WTC11 (cell line): ENCODE results near the gene ISG15. TPM values are rescaled to one million over a fixed set of nuclear protein-coding genes. Genes with fewer than 3 reads are reported as not detected.

Source experiments
- ATAC-seq: fragments of 200-7000 bp; cut with Tn5 transposase; 2 replicates; pipeline ENCODE4 v1.10.0; 2021; ENCODE audit warnings: mild to moderate bottlenecking, moderate library complexity
- CTCF ChIA-PET: fragments of 300-600 bp; sonication (Branson Sonifier 250); formaldehyde crosslinking; loops from one replicate; lab custom pipeline; 2021; ENCODE audit warnings: antibody characterized with exemption; lab: Charles Lee
- POLR2A ChIA-PET: fragments of 350-600 bp; sonication (Branson Sonifier 250); formaldehyde crosslinking; loops from one replicate; lab custom pipeline; 2021; ENCODE audit warnings: antibody characterized with exemption; lab: Charles Lee
- DNase-seq: peaks from one replicate; pipeline ENCODE4 v3.0.0; 2021; ENCODE audit warnings: low spot score
- H3K27ac Mint-ChIP-seq: 2 replicates; pipeline ENCODE4 v1.8.0; 2021; ENCODE audit warnings: mixed read lengths
- H3K27me3 Mint-ChIP-seq: 2 replicates; pipeline ENCODE4 v1.8.0; 2021; ENCODE audit warnings: low read depth, mild to moderate bottlenecking, moderate library complexity, mixed read lengths
- H3K36me3 Mint-ChIP-seq: 2 replicates; pipeline ENCODE4 v1.8.0; 2021; ENCODE audit warnings: mixed read lengths
- H3K4me1 Mint-ChIP-seq: 2 replicates; pipeline ENCODE4 v1.8.0; 2022; ENCODE audit warnings: mixed read lengths
- H3K4me3 Mint-ChIP-seq: 2 replicates; pipeline ENCODE4 v1.8.0; 2021; ENCODE audit warnings: mild to moderate bottlenecking, moderate library complexity, mixed read lengths
- H3K9me3 Mint-ChIP-seq: 2 replicates; pipeline ENCODE4 v1.8.0; 2021; ENCODE audit warnings: mixed read lengths
- ATF1 ChIP-seq: sonication (generic); formaldehyde crosslinking; IDR thresholded peaks from 2 replicates; pipeline ENCODE4 v1.8.1; 2023; ENCODE audit warnings: mild to moderate bottlenecking, moderate library complexity, missing genetic modification reagents
- CREB1 ChIP-seq: sonication (generic); formaldehyde crosslinking; IDR thresholded peaks from 2 replicates; pipeline ENCODE4 v1.8.0; 2023; ENCODE audit warnings: mild to moderate bottlenecking, missing genetic modification reagents
- JAZF1 ChIP-seq: fragments of 250-450 bp; sonication (Bioruptor Pico); IDR thresholded peaks from 2 replicates; pipeline ENCODE4 v1.9.0; 2021; ENCODE audit warnings: moderate library complexity, mild to moderate bottlenecking, inconsistent platforms
- JUN ChIP-seq: sonication (generic); formaldehyde crosslinking; IDR thresholded peaks from 2 replicates; pipeline ENCODE4 v1.8.0; 2023; ENCODE audit warnings: mild to moderate bottlenecking, missing genetic modification reagents
- KAT7 ChIP-seq: sonication (generic); formaldehyde crosslinking; IDR thresholded peaks from 2 replicates; pipeline ENCODE4 v1.8.1; 2023; ENCODE audit warnings: missing genetic modification reagents, mild to moderate bottlenecking, borderline replicate concordance
- MXD4 ChIP-seq: fragments of 250-450 bp; sonication (Bioruptor Pico); IDR thresholded peaks from 2 replicates; pipeline ENCODE4 v1.8.0; 2021; ENCODE audit warnings: mild to moderate bottlenecking, moderate library complexity, borderline replicate concordance
- NFATC4 ChIP-seq: fragments of 250-450 bp; sonication (Bioruptor Pico); IDR thresholded peaks from 2 replicates; pipeline ENCODE4 v1.9.0; 2021; ENCODE audit warnings: mild to moderate bottlenecking
- NR2C2 ChIP-seq: sonication (generic); formaldehyde crosslinking; IDR thresholded peaks from 2 replicates; pipeline ENCODE4 v1.8.0; 2022; ENCODE audit warnings: mild to moderate bottlenecking, missing genetic modification reagents
- OVOL2 ChIP-seq: fragments of 250-450 bp; sonication (Bioruptor Pico); IDR thresholded peaks from 2 replicates; pipeline ENCODE4 v1.9.0; 2021; ENCODE audit warnings: mild to moderate bottlenecking, borderline replicate concordance
- RELA ChIP-seq: sonication (generic); formaldehyde crosslinking; IDR thresholded peaks from 2 replicates; pipeline ENCODE4 v1.8.1; 2022; ENCODE audit warnings: missing genetic modification reagents, mild to moderate bottlenecking, borderline replicate concordance
- SMAD3 ChIP-seq: sonication (generic); formaldehyde crosslinking; IDR thresholded peaks from 2 replicates; pipeline ENCODE4 v1.8.0; 2022; ENCODE audit warnings: missing genetic modification reagents, mild to moderate bottlenecking, borderline replicate concordance
- STAT6 ChIP-seq: sonication (generic); formaldehyde crosslinking; conservative IDR thresholded peaks from 2 replicates; pipeline ENCODE4 v1.8.1; 2023; ENCODE audit warnings: mild to moderate bottlenecking, low read depth, missing genetic modification reagents, moderate library complexity
- ZNF138 ChIP-seq: sonication (generic); formaldehyde crosslinking; conservative IDR thresholded peaks from 2 replicates; pipeline ENCODE4 v1.8.1; 2022; ENCODE audit warnings: mild to moderate bottlenecking, moderate library complexity, missing genetic modification reagents
- ZNF219 ChIP-seq: sonication (generic); formaldehyde crosslinking; IDR thresholded peaks from 2 replicates; pipeline ENCODE4 v1.8.0; 2023; ENCODE audit warnings: missing genetic modification reagents, mild to moderate bottlenecking, borderline replicate concordance
- ZNF317 ChIP-seq: sonication (generic); formaldehyde crosslinking; IDR thresholded peaks from 2 replicates; pipeline ENCODE4 v1.8.1; 2023; ENCODE audit warnings: low read depth, mild to moderate bottlenecking, moderate library complexity, missing genetic modification reagents, borderline replicate concordance
- total RNA-seq: library from RNA; stranded (reverse); gene quantifications from 3 replicates; pipeline ENCODE4 v1.2.3, GENCODE V29; 2021
- TF ChIP-seq, protein P1 (sequence below): sonication (generic); formaldehyde crosslinking; IDR thresholded peaks from 2 replicates; pipeline ENCODE4 v1.8.0; 2022; ENCODE audit warnings: mild to moderate bottlenecking, missing genetic modification reagents
- TF ChIP-seq, protein P2 (sequence below): sonication (generic); formaldehyde crosslinking; IDR thresholded peaks from 2 replicates; pipeline ENCODE4 v1.8.0; 2022; ENCODE audit warnings: mild to moderate bottlenecking, missing genetic modification reagents
- TF ChIP-seq, protein P3 (sequence below): sonication (generic); formaldehyde crosslinking; IDR thresholded peaks from 2 replicates; pipeline ENCODE4 v1.8.0; 2023; ENCODE audit warnings: mild to moderate bottlenecking, missing genetic modification reagents

The ISG15 gene
- total RNA-seq, 1 experiment from 2014 or later = 29.5 TPM

GRCh38 chr1:973459-974292 is 39.6 kb upstream of the ISG15 start (continued):
- TF ChIP-seq, protein P1, sequence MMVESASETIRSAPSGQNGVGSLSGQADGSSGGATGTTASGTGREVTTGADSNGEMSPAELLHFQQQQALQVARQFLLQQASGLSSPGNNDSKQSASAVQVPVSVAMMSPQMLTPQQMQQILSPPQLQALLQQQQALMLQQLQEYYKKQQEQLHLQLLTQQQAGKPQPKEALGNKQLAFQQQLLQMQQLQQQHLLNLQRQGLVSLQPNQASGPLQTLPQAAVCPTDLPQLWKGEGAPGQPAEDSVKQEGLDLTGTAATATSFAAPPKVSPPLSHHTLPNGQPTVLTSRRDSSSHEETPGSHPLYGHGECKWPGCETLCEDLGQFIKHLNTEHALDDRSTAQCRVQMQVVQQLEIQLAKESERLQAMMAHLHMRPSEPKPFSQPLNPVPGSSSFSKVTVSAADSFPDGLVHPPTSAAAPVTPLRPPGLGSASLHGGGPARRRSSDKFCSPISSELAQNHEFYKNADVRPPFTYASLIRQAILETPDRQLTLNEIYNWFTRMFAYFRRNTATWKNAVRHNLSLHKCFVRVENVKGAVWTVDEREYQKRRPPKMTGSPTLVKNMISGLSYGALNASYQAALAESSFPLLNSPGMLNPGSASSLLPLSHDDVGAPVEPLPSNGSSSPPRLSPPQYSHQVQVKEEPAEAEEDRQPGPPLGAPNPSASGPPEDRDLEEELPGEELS (CRISPR knock-in tag) = no peak
- TF ChIP-seq, protein P2, sequence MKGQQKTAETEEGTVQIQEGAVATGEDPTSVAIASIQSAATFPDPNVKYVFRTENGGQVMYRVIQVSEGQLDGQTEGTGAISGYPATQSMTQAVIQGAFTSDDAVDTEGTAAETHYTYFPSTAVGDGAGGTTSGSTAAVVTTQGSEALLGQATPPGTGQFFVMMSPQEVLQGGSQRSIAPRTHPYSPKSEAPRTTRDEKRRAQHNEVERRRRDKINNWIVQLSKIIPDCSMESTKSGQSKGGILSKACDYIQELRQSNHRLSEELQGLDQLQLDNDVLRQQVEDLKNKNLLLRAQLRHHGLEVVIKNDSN (CRISPR knock-in tag) = no peak
- no peak for TF ChIP-seq CREB1 (CRISPR knock-in tag)
- no peak for TF ChIP-seq OVOL2
- TF ChIP-seq MXD4 (CRISPR knock-in tag) = no peak
- no peak for TF ChIP-seq RELA (CRISPR knock-in tag)
- TF ChIP-seq, protein P3, sequence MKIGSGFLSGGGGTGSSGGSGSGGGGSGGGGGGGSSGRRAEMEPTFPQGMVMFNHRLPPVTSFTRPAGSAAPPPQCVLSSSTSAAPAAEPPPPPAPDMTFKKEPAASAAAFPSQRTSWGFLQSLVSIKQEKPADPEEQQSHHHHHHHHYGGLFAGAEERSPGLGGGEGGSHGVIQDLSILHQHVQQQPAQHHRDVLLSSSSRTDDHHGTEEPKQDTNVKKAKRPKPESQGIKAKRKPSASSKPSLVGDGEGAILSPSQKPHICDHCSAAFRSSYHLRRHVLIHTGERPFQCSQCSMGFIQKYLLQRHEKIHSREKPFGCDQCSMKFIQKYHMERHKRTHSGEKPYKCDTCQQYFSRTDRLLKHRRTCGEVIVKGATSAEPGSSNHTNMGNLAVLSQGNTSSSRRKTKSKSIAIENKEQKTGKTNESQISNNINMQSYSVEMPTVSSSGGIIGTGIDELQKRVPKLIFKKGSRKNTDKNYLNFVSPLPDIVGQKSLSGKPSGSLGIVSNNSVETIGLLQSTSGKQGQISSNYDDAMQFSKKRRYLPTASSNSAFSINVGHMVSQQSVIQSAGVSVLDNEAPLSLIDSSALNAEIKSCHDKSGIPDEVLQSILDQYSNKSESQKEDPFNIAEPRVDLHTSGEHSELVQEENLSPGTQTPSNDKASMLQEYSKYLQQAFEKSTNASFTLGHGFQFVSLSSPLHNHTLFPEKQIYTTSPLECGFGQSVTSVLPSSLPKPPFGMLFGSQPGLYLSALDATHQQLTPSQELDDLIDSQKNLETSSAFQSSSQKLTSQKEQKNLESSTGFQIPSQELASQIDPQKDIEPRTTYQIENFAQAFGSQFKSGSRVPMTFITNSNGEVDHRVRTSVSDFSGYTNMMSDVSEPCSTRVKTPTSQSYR (CRISPR knock-in tag) = no peak
- no peak for TF ChIP-seq ZNF138 (CRISPR knock-in tag)
- TF ChIP-seq ATF1 (CRISPR knock-in tag) = no peak
- no peak for TF ChIP-seq NFATC4 (CRISPR knock-in tag)
- TF ChIP-seq ZNF317 (CRISPR knock-in tag) = no peak
- TF ChIP-seq STAT6 (CRISPR knock-in tag) = no peak
- no peak for TF ChIP-seq SMAD3 (CRISPR knock-in tag)
- no peak for TF ChIP-seq ZNF219 (CRISPR knock-in tag)
- TF ChIP-seq, all 79 proteins: peak for 0

DNA sequence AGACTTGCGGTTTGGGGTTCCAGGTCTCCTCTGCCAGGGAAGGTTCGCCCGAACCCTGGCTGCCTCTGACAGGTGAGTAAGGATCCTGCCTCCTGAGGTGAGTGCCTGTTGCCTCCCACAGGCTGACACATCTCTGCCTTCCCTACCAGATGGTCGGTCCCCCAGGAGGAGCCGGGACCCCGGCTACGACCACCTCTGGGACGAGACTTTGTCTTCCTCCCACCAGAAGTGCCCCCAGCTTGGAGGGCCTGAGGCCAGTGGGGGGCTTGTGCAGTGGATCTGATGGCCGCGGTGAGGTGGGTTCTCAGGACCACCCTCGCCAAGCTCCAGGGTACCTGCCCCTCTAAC is 39.0 kb upstream of the ISG15 start:
- Mint-ChIP-seq H3K27me3 (peaks cover 20% of the 10 kb centered on the region), H3K27ac (no peak overlapping the region), H3K4me3 (no peak overlapping the region), H3K9me3 (peaks cover 3% of the 10 kb centered on the region), H3K36me3 (peaks cover 3% of the 10 kb centered on the region; the same call in 1 of the 2 replicates), H3K4me1 (peaks cover 4% of the 10 kb centered on the region)
- POLR2A ChIA-PET = no interaction called here
- ATAC-seq (no peak), DNase-seq (no peak)
- CTCF ChIA-PET = no interaction called here
- TF ChIP-seq KAT7 (CRISPR knock-in tag) (no peak), NR2C2 (CRISPR knock-in tag) (no peak), JAZF1 (no peak), JUN (CRISPR knock-in tag) (no peak)
- TF ChIP-seq, protein P1 (CRISPR knock-in tag) = no peak
